Measurements from ENCODE around the gene HCRTR1. TPM values are rescaled to one million over a fixed set of nuclear protein-coding genes. Genes with fewer than 3 reads are reported as not detected.

HCRTR1 gene
- total and polyA plus RNA-seq, 2 donors (not counting 1 experiment from before 2014, with no cell fraction given), result 0.22 TPM; not detected in 1

- Histone ChIP-seq H3K4me2 (replicated peaks; ENCODE audit: low read depth, low read length, poor library complexity, severe bottlenecking) (no peak overlapping the region), H3K36me3 (replicated peaks in 1 of 2; ENCODE audit: control extremely low read depth in 1 of 2, control insufficient read depth in 1 of 2, extremely low read depth in 1 of 2, insufficient read depth in 2 of 2, low read length in 1 of 2) (no peaks in the 10 kb centered on the region), H4K20me1 (ENCODE audit: control insufficient read depth, insufficient read depth, low read length, poor library complexity, severe bottlenecking) (no peaks in the 10 kb centered on the region), H3K79me2 (ENCODE audit: control insufficient read depth, insufficient read depth, low read length) (no peaks in the 10 kb centered on the region), H3K27ac (ENCODE audit: low read length in 2 of 2) (no peak overlapping the region), H3K9me3 (ENCODE audit: control extremely low read depth in 1 of 3, control insufficient read depth in 2 of 3, insufficient read depth in 1 of 3, low read length in 2 of 3) (no peaks in the 10 kb centered on the region), H3K27me3 (replicated peaks in 1 of 4; ENCODE audit: control extremely low read depth in 1 of 4, control insufficient read depth in 3 of 4, insufficient read depth in 4 of 4, low read length in 3 of 4) (peaks cover 0 to 16% (median 1%) of the 10 kb centered on the region in 4 experiments), H2AFZ (ENCODE audit: insufficient read depth, low read depth, low read length, poor library complexity, severe bottlenecking) (no peak overlapping the region), H3K4me3 (ENCODE audit: control extremely low read depth in 1 of 5, extremely low read depth in 1 of 5, insufficient read depth in 1 of 5, low read depth in 2 of 5, low read length in 4 of 5) (no peak overlapping the region), H3K4me1 (ENCODE audit: control insufficient read depth in 2 of 2, insufficient read depth in 2 of 2, low read length in 2 of 2) (peaks cover 0 to 4% of the 10 kb centered on the region in 2 donors), H3K9ac (ENCODE audit: low read length) (no peak overlapping the region)
- Mint-ChIP-seq H3K4me1 (peaks cover 11% of the 10 kb centered on the region), H3K9me3 (ENCODE audit: insufficient read depth) (no peaks in the 10 kb centered on the region), H3K27me3 (peaks cover 16% of the 10 kb centered on the region), H3K4me3 (no peak overlapping the region), H3K27ac (no peak overlapping the region)
- intact Hi-C loops (cut with micrococcal nuclease), result no loop called here
- ATAC-seq (ENCODE audit: low read depth), result no peak
- TF ChIP-seq, protein P1, sequence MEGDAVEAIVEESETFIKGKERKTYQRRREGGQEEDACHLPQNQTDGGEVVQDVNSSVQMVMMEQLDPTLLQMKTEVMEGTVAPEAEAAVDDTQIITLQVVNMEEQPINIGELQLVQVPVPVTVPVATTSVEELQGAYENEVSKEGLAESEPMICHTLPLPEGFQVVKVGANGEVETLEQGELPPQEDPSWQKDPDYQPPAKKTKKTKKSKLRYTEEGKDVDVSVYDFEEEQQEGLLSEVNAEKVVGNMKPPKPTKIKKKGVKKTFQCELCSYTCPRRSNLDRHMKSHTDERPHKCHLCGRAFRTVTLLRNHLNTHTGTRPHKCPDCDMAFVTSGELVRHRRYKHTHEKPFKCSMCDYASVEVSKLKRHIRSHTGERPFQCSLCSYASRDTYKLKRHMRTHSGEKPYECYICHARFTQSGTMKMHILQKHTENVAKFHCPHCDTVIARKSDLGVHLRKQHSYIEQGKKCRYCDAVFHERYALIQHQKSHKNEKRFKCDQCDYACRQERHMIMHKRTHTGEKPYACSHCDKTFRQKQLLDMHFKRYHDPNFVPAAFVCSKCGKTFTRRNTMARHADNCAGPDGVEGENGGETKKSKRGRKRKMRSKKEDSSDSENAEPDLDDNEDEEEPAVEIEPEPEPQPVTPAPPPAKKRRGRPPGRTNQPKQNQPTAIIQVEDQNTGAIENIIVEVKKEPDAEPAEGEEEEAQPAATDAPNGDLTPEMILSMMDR (IDR thresholded peaks at IDR 0.05), result no peak
- no peak for TF ChIP-seq EZH2 (IDR thresholded peaks at IDR 0.05; ENCODE audit: borderline replicate concordance, insufficient read depth, low read depth, low read length, poor library complexity, severe bottlenecking)
- ChIA-PET CTCF (no interaction called here), POLR2A (no interaction called here)
- 95% methylated on average over 27 of the region's 27 CpGs for WGBS (ENCODE audit: insufficient coverage)
- no peak for DNase-seq
Observed at GRCh38 chr1:31584869-31585735, 32.4 kb upstream of the HCRTR1 start.

GRCh38 chr1:31585736-31586365 is 31.6 kb upstream of the HCRTR1 start:
- ChIA-PET CTCF (no interaction called here), POLR2A (no interaction called here)
- Histone ChIP-seq H2AFZ (ENCODE audit: insufficient read depth, low read depth, low read length, poor library complexity, severe bottlenecking) (no peak overlapping the region), H3K36me3 (replicated peaks in 1 of 2; ENCODE audit: control extremely low read depth in 1 of 2, control insufficient read depth in 1 of 2, extremely low read depth in 1 of 2, insufficient read depth in 2 of 2, low read length in 1 of 2) (no peaks in the 10 kb centered on the region), H3K27ac (ENCODE audit: low read length in 2 of 2) (no peak overlapping the region), H3K9me3 (ENCODE audit: control extremely low read depth in 1 of 3, control insufficient read depth in 2 of 3, insufficient read depth in 1 of 3, low read length in 2 of 3) (no peaks in the 10 kb centered on the region), H3K9ac (ENCODE audit: low read length) (no peak overlapping the region), H3K4me2 (replicated peaks; ENCODE audit: low read depth, low read length, poor library complexity, severe bottlenecking) (no peak overlapping the region), H4K20me1 (ENCODE audit: control insufficient read depth, insufficient read depth, low read length, poor library complexity, severe bottlenecking) (no peaks in the 10 kb centered on the region), H3K4me1 (ENCODE audit: control insufficient read depth in 2 of 2, insufficient read depth in 2 of 2, low read length in 2 of 2) (peaks cover 0 to 4% of the 10 kb centered on the region in 2 donors), H3K79me2 (ENCODE audit: control insufficient read depth, insufficient read depth, low read length) (no peaks in the 10 kb centered on the region), H3K4me3 (ENCODE audit: control extremely low read depth in 1 of 5, extremely low read depth in 1 of 5, insufficient read depth in 1 of 5, low read depth in 2 of 5, low read length in 4 of 5) (no peak overlapping the region), H3K27me3 (replicated peaks in 1 of 4; ENCODE audit: control extremely low read depth in 1 of 4, control insufficient read depth in 3 of 4, insufficient read depth in 4 of 4, low read length in 3 of 4) (peaks cover 0 to 16% (median 1%) of the 10 kb centered on the region in 4 experiments)
- WGBS (ENCODE audit: insufficient coverage), result 90% methylated on average over 4 of the region's 11 CpGs
- no peak for DNase-seq
- TF ChIP-seq, protein P1 (IDR thresholded peaks at IDR 0.05), result no peak
- TF ChIP-seq EZH2 (IDR thresholded peaks at IDR 0.05; ENCODE audit: borderline replicate concordance, insufficient read depth, low read depth, low read length, poor library complexity, severe bottlenecking), result no peak
- intact Hi-C loops (cut with micrococcal nuclease), result no loop called here
- no peaks in the 10 kb centered on the region for H3K9me3 Mint-ChIP-seq (ENCODE audit: insufficient read depth)
- peaks cover 11% of the 10 kb centered on the region for H3K4me1 Mint-ChIP-seq
- ATAC-seq (ENCODE audit: low read depth), result no peak
- H3K4me3 Mint-ChIP-seq, result no peak overlapping the region
- peaks cover 20% of the 10 kb centered on the region for H3K27me3 Mint-ChIP-seq
- H3K27ac Mint-ChIP-seq, result no peak overlapping the region

All from B cell (primary cell).